H1 (cell line): ENCODE data around the gene RRBP1. TPM values are rescaled to one million over a fixed set of nuclear protein-coding genes. Genes with fewer than 3 reads are reported as not detected.

Experiments
- CTCF ChIA-PET: fragments of 300-600 bp; sonication (Branson Sonifier 250); formaldehyde crosslinking; loops from one replicate; lab custom pipeline; 2021; ENCODE audit not compliant: partially characterized antibody; lab: Charles Lee
- POLR2A ChIA-PET: fragments of 300-600 bp; sonication (Branson Sonifier 250); formaldehyde crosslinking; loops from one replicate; lab custom pipeline; 2021; ENCODE audit warnings: inconsistent platforms; ENCODE audit not compliant: partially characterized antibody; lab: Charles Lee
- DNase-seq, 2 experiments: peaks; one replicate each; pipeline versions ENCODE4 v3.0.0 to v3.0.0-alpha.2; 2010 to 2022; ENCODE audit warnings: low spot score in 2 of 2, low read depth in 1 of 2, mixed read lengths in 1 of 2
- FAIRE-seq: peaks from 2 replicates; lab custom pipeline; 2011; peaks lifted over from hg19 to GRCh38; lab: Jason Lieb, UNC
- H2AFZ ChIP-seq: 2 replicates; pipeline ENCODE4 v1.8.1; 2012; ENCODE audit warnings: low read length, inconsistent platforms
- H2AK5ac ChIP-seq: 2 replicates; pipeline ENCODE4 v1.6.1; 2013; ENCODE audit warnings: low read depth, low read length
- H2BK120ac ChIP-seq: replicated peaks from 2 replicates; pipeline ENCODE3; 2013; ENCODE audit warnings: low read depth, low read length, inconsistent platforms
- H2BK12ac ChIP-seq: 2 replicates; pipeline ENCODE4 v1.6.1; 2013; ENCODE audit warnings: low read depth, low read length
- H2BK15ac ChIP-seq: 2 replicates; pipeline ENCODE4 v1.6.1; 2013; ENCODE audit warnings: low read length
- H2BK20ac ChIP-seq: 2 replicates; pipeline ENCODE4 v1.6.1; 2013; ENCODE audit warnings: low read length
- H2BK5ac ChIP-seq: 2 replicates; pipeline ENCODE4 v1.6.1; 2013; ENCODE audit warnings: low read depth, low read length
- H3K14ac ChIP-seq: 2 replicates; pipeline ENCODE4 v1.6.1; 2013; ENCODE audit warnings: inconsistent platforms; ENCODE audit not compliant: insufficient read length
- H3K18ac ChIP-seq: 2 replicates; pipeline ENCODE4 v1.6.1; 2013; ENCODE audit warnings: low read length; ENCODE audit errors: extremely low read depth
- H3K23ac ChIP-seq: 2 replicates; pipeline ENCODE4 v1.6.1; 2013; ENCODE audit warnings: inconsistent platforms; ENCODE audit not compliant: insufficient read length
- H3K23me2 ChIP-seq: 2 replicates; pipeline ENCODE4 v1.6.1; 2013; ENCODE audit warnings: low read depth, low read length
- H3K27ac ChIP-seq: 2 replicates; pipeline ENCODE4 v1.6.1; 2011; ENCODE audit warnings: low read depth, low read length, inconsistent platforms
- H3K27me3 ChIP-seq, 4 experiments: replicated peaks in 1 of 4; 1 replicate in 1 of 4; 2 replicates in 3 of 4; pipeline versions ENCODE4 v1.6.1 to v1.8.1; 2011 to 2013; ENCODE audit warnings: low read length in 3 of 4, mild to moderate bottlenecking in 3 of 4, inconsistent platforms in 2 of 4, mixed read lengths in 2 of 4, moderate library complexity in 1 of 4; ENCODE audit not compliant: control insufficient read depth in 3 of 4, insufficient read depth in 3 of 4; ENCODE audit errors: extremely low read depth in 1 of 4
- H3K36me3 ChIP-seq, 4 experiments: 2 replicates each; pipeline versions ENCODE4 v1.6.1 to v1.8.1; 2011 to 2013; ENCODE audit warnings: mild to moderate bottlenecking in 4 of 4, low read length in 3 of 4, moderate library complexity in 2 of 4, control low read depth in 1 of 4, inconsistent platforms in 1 of 4; ENCODE audit not compliant: insufficient read depth in 4 of 4, control insufficient read depth in 2 of 4
- H3K4ac ChIP-seq: replicated peaks from 2 replicates; pipeline ENCODE3; 2013; ENCODE audit warnings: low read length, low read depth, mixed read lengths, inconsistent platforms; ENCODE audit not compliant: insufficient read length
- H3K4me1 ChIP-seq, 4 experiments: replicated peaks in 1 of 4; 1 replicate in 1 of 4; 2 replicates in 3 of 4; pipeline versions ENCODE4 v1.6.1 to v1.8.1; 2011 to 2013; ENCODE audit warnings: low read length in 3 of 4, inconsistent platforms in 2 of 4, mixed read lengths in 1 of 4; ENCODE audit not compliant: insufficient read depth in 4 of 4, control insufficient read depth in 3 of 4
- H3K4me2 ChIP-seq, 2 experiments: 2 replicates each; pipeline versions ENCODE4 v1.6.1 to v1.8.1; 2011 to 2013; ENCODE audit warnings: low read depth in 2 of 2, low read length in 2 of 2, control low read depth in 1 of 2, inconsistent platforms in 1 of 2, mild to moderate bottlenecking in 1 of 2; ENCODE audit not compliant: insufficient read depth in 1 of 2
- H3K4me3 ChIP-seq, 4 experiments: fragments of 200-600, 300-600 bp in 1 of 4; sonication (generic), shearing (Covaris generic), sonication (Bioruptor Twin) in 1 of 4; 2 replicates each; pipeline versions ENCODE4 v1.5.1 to v1.8.1; 2011 to 2016; ENCODE audit warnings: low read length in 4 of 4, low read depth in 3 of 4, control low read depth in 2 of 4, inconsistent platforms in 2 of 4, mild to moderate bottlenecking in 2 of 4, mixed read lengths in 1 of 4, moderate library complexity in 1 of 4; ENCODE audit not compliant: insufficient read depth in 2 of 4; ENCODE audit errors: extremely low read depth in 1 of 4
- H3K56ac ChIP-seq: replicated peaks from 2 replicates; pipeline ENCODE3; 2013; ENCODE audit warnings: low read depth, mild to moderate bottlenecking, mixed read lengths, low read length, inconsistent platforms; ENCODE audit not compliant: insufficient read length
- H3K79me1 ChIP-seq: 2 replicates; pipeline ENCODE4 v1.6.1; 2013; ENCODE audit warnings: low read depth, low read length, control low read depth
- H3K79me2 ChIP-seq, 2 experiments: 2 replicates each; pipeline versions ENCODE4 v1.6.1 to v1.8.1; 2012 to 2013; ENCODE audit warnings: low read length in 2 of 2, mild to moderate bottlenecking in 2 of 2, inconsistent platforms in 1 of 2; ENCODE audit not compliant: insufficient read depth in 2 of 2, control insufficient read depth in 1 of 2
- H3K9ac ChIP-seq, 4 experiments: replicated peaks in 1 of 4; 1 replicate in 1 of 4; 2 replicates in 3 of 4; pipeline versions ENCODE4 v1.6.1 to v1.8.1; 2011 to 2013; ENCODE audit warnings: low read depth in 3 of 4, low read length in 3 of 4, control low read depth in 2 of 4, mild to moderate bottlenecking in 2 of 4, moderate library complexity in 2 of 4, inconsistent platforms in 1 of 4; ENCODE audit errors: extremely low read depth in 1 of 4
- H3K9me3 ChIP-seq, 2 experiments: 2 replicates each; pipeline versions ENCODE4 v1.6.1 to v1.8.1; 2012 to 2013; ENCODE audit warnings: mild to moderate bottlenecking in 2 of 2, moderate library complexity in 2 of 2, control low read depth in 1 of 2, inconsistent platforms in 1 of 2, low read depth in 1 of 2, low read length in 1 of 2, mixed read lengths in 1 of 2; ENCODE audit not compliant: insufficient read depth in 2 of 2
- H4K20me1 ChIP-seq, 2 experiments: replicated peaks in 1 of 2; 2 replicates each; pipeline versions ENCODE3 to v1.8.1; 2011 to 2013; ENCODE audit warnings: inconsistent platforms in 2 of 2, low read length in 2 of 2, mild to moderate bottlenecking in 1 of 2; ENCODE audit not compliant: insufficient read depth in 2 of 2, control insufficient read depth in 1 of 2
- H4K5ac ChIP-seq: 2 replicates; pipeline ENCODE4 v1.6.1; 2013; ENCODE audit warnings: low read length, low read depth, mixed read lengths, inconsistent platforms; ENCODE audit not compliant: insufficient read length
- H4K8ac ChIP-seq: 2 replicates; pipeline ENCODE4 v1.8.0; 2013; ENCODE audit warnings: mild to moderate bottlenecking, moderate library complexity, low read length, inconsistent platforms; ENCODE audit not compliant: insufficient read depth; ENCODE audit errors: extremely low read depth
- H4K91ac ChIP-seq: replicated peaks from 2 replicates; pipeline ENCODE3; 2013; ENCODE audit warnings: low read length, mixed read lengths, inconsistent platforms; ENCODE audit not compliant: insufficient read length
- EGR1 ChIP-seq: IDR thresholded peaks from 2 replicates; pipeline ENCODE4 v1.6.1; 2011; ENCODE audit warnings: low read depth, low read length, borderline replicate concordance
- KDM1A ChIP-seq: fragments of 200-600, 300-600 bp; sonication (generic); IDR thresholded peaks from 2 replicates; pipeline ENCODE4 v1.7.1; 2016; ENCODE audit warnings: mild to moderate bottlenecking, low read length, borderline replicate concordance
- NANOG ChIP-seq: IDR thresholded peaks from 2 replicates; pipeline ENCODE4 v1.6.1; 2011; ENCODE audit warnings: low read length, low read depth, mild to moderate bottlenecking, inconsistent platforms; ENCODE audit not compliant: insufficient read depth, poor library complexity, severe bottlenecking
- SIN3A ChIP-seq, 2 experiments: IDR thresholded peaks in 1 of 2; conservative IDR thresholded peaks in 1 of 2; 2 replicates each; pipeline ENCODE4 v1.6.1; 2011 to 2012; ENCODE audit warnings: low read length in 2 of 2, improper control_type of control experiment in 1 of 2, low read depth in 1 of 2, mild to moderate bottlenecking in 1 of 2
- SRF ChIP-seq: IDR thresholded peaks from 2 replicates; pipeline ENCODE4 v1.6.1; 2011; ENCODE audit warnings: mild to moderate bottlenecking, low read depth, low read length, moderate library complexity
- TAF1 ChIP-seq: IDR thresholded peaks from 2 replicates; pipeline ENCODE4 v1.6.1; 2011; ENCODE audit warnings: mild to moderate bottlenecking, low read depth, low read length
- TAF7 ChIP-seq: optimal IDR thresholded peaks from 2 replicates; pipeline ENCODE3; 2011; ENCODE audit warnings: low read depth, mild to moderate bottlenecking, inconsistent platforms, low read length, moderate library complexity, borderline replicate concordance
- TBP ChIP-seq: IDR thresholded peaks from 2 replicates; pipeline ENCODE4 v1.6.1; 2011; ENCODE audit warnings: low read depth, low read length, improper control_type of control experiment
- WGBS, 2 experiments: shearing (Covaris generic) in 1 of 2; methylation state at CpG; one replicate each; pipeline versions ENCODE4 v1.1.6 to v1.1.7; 2013 to 2015; ENCODE audit warnings: low lambda C conversion rate in 2 of 2, mixed read lengths in 2 of 2, inconsistent platforms in 1 of 2, low coverage in 1 of 2, missing lambda C conversion rate in 1 of 2; ENCODE audit not compliant: insufficient replicate concordance in 2 of 2, insufficient coverage in 1 of 2, insufficient read length in 1 of 2; ENCODE audit errors: extremely low coverage in 1 of 2, missing lambda C conversion rate in 1 of 2; 5-methylcytosine and 5-hydroxymethylcytosine counted together
- polyA plus RNA-seq, 7 experiments: library from polyadenylated mRNA; depleted of rRNA in 3 of 7; stranded (reverse) in 5 of 7; unstranded in 2 of 7; fragments of >200 nt in 5 of 7; fragments of 200-250 nt in 2 of 7; gene quantifications; 1 replicate in 5 of 7; 2 replicates in 1 of 7; 4 replicates in 1 of 7; pipeline versions ENCODE4 v1.2.1 to v1.2.3, GENCODE V29; 2011 to 2013; ENCODE audit warnings: missing spikeins in 2 of 7, mixed read lengths in 2 of 7
- total RNA-seq: library from RNA; stranded (reverse); fragmentation: NEBNext Ultra II Directional; extraction: Animal tissue kit (Norgen Biotek cat#: 25700); gene quantifications from 2 replicates; pipeline ENCODE4 v1.2.1, GENCODE V29; 2021
- TF ChIP-seq, protein P1 (sequence below): IDR thresholded peaks from 2 replicates; pipeline ENCODE4 v1.6.1; 2011; ENCODE audit warnings: low read length, improper control_type of control experiment
- TF ChIP-seq, protein P2 (sequence below): IDR thresholded peaks from 2 replicates; pipeline ENCODE4 v1.6.1; 2011; ENCODE audit warnings: low read depth, mild to moderate bottlenecking, low read length; ENCODE audit not compliant: insufficient read depth

RRBP1 gene
- total and polyA plus RNA-seq, 2 of the 8 experiments (the other 6 are each of a cell fraction or from before 2014, with no cell fraction given), result 15.9 to 157 TPM

DNA sequence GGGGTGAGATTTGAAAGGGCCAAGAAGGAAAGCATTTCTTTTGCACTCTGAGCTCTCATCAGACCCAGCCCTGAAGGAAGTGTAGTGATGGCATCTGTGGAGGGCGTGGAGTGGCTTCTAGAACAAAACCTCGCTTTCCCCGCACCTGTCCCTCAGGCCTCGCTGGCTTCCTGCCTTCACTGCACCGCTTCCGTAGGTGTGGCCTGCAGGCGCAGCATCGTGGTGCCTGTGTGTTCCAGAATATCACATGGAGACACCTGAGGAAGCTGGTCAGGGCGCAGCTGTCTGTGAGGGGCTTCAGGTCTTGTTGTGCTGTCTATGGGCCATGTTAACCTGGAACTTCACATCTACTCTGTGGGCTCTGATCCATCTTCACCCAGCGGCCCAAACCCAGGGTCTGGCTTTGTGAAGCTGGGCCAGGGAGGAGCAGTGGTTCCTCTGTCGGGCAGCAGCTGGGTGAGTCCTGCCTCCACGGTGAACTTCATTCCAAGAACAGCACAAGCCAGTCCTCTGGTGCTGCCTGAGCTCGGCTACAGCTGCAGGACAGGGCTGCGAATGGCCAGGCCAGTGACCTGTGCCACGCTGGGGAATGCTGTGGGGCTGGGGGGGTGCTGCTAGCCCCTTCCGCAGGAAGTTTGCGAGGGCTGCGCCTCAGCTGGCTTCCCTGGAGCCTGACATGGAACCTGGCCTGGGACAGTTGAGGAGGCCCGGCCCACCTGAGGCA lies 71.3 kb downstream of the RRBP1 start:
- no peaks in the 10 kb centered on the region for H3K27me3 ChIP-seq
- TF ChIP-seq TAF1 (no peak), TAF7 (no peak), EGR1 (no peak), SRF (no peak), KDM1A (no peak), NANOG (no peak), SIN3A (conservative IDR thresholded peaks at IDR 0.05 in 1 of 2, IDR thresholded peaks at IDR 0.05 in 1 of 2; ENCODE audit: low read depth in 1 of 2, low read length in 2 of 2) (no peak), TBP (no peak)
- TF ChIP-seq, protein P1, sequence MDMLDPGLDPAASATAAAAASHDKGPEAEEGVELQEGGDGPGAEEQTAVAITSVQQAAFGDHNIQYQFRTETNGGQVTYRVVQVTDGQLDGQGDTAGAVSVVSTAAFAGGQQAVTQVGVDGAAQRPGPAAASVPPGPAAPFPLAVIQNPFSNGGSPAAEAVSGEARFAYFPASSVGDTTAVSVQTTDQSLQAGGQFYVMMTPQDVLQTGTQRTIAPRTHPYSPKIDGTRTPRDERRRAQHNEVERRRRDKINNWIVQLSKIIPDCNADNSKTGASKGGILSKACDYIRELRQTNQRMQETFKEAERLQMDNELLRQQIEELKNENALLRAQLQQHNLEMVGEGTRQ, result no peak
- TF ChIP-seq, protein P2, sequence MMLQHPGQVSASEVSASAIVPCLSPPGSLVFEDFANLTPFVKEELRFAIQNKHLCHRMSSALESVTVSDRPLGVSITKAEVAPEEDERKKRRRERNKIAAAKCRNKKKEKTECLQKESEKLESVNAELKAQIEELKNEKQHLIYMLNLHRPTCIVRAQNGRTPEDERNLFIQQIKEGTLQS, result no peak

More for the DNA sequence above, 71.3 kb downstream of the RRBP1 start:
- DNase-seq (no peak), FAIRE-seq (no peak)
- peaks cover 0 to 13% (median 6%) of the 10 kb centered on the region in 4 experiments; a peak in 5 of 8 replicates for H3K36me3 ChIP-seq
- no peak overlapping the region for H3K4ac ChIP-seq
- WGBS, 2 experiments, result 88% methylated on average over 19 of the region's 19 CpGs; no CpG with 5 or more reads in 1 of the 2 experiments
- H3K18ac ChIP-seq, result peak overlapping the region; percentile 72; the same call in 1 of the 2 replicates
- no peak overlapping the region for H2BK20ac ChIP-seq
- H3K4me1 ChIP-seq, result peaks cover 0 to 8% (median 1%) of the 10 kb centered on the region in 4 experiments; a peak in 3 of 7 replicates
- no peak overlapping the region; the same call in 1 of the 2 replicates for H2BK12ac ChIP-seq
- ChIA-PET POLR2A (interaction anchor here (0.7 to 2.3 kb wide), 10 partner anchors 16 to 871 kb away, joined by 3 to 15 read pairs (median 4); partner anchors contain the start of gene DSTN), CTCF (interaction anchor here (0.6 to 2.9 kb wide), 19 partner anchors 9 to 697 kb away, joined by 3 to 22 read pairs (median 3); partner anchors contain the start of gene DSTN)
- no peaks in the 10 kb centered on the region for H3K9me3 ChIP-seq
- H2AFZ ChIP-seq, result no peak overlapping the region
- peak overlapping the region; percentile 47; the same call in 1 of the 2 replicates for H3K27ac ChIP-seq
- peaks cover 2 to 4% of the 10 kb centered on the region in 2 experiments for H4K20me1 ChIP-seq
- peaks cover 3% of the 10 kb centered on the region; the same call in 1 of the 2 replicates for H3K79me1 ChIP-seq
- no peak overlapping the region for H2AK5ac ChIP-seq
- H3K23me2 ChIP-seq, result no peaks in the 10 kb centered on the region
- no peak overlapping the region for H4K5ac ChIP-seq
- H3K9ac ChIP-seq, result no peak overlapping the region
- H3K79me2 ChIP-seq, result no peaks in the 10 kb centered on the region
- H2BK120ac ChIP-seq, result no peak overlapping the region
- no peak overlapping the region for H3K4me3 ChIP-seq
- no peak overlapping the region for H3K14ac ChIP-seq
- H2BK15ac ChIP-seq, result no peak overlapping the region
- H3K4me2 ChIP-seq, result no peak overlapping the region
- no peak overlapping the region for H3K23ac ChIP-seq
- no peak overlapping the region for H4K8ac ChIP-seq
- no peak overlapping the region for H3K56ac ChIP-seq
- H2BK5ac ChIP-seq, result peak overlapping the region; percentile 55
- H4K91ac ChIP-seq, result peak overlapping the region; percentile 66
